Measurements from ENCODE around the gene CD244.

CD244 gene

DNA sequence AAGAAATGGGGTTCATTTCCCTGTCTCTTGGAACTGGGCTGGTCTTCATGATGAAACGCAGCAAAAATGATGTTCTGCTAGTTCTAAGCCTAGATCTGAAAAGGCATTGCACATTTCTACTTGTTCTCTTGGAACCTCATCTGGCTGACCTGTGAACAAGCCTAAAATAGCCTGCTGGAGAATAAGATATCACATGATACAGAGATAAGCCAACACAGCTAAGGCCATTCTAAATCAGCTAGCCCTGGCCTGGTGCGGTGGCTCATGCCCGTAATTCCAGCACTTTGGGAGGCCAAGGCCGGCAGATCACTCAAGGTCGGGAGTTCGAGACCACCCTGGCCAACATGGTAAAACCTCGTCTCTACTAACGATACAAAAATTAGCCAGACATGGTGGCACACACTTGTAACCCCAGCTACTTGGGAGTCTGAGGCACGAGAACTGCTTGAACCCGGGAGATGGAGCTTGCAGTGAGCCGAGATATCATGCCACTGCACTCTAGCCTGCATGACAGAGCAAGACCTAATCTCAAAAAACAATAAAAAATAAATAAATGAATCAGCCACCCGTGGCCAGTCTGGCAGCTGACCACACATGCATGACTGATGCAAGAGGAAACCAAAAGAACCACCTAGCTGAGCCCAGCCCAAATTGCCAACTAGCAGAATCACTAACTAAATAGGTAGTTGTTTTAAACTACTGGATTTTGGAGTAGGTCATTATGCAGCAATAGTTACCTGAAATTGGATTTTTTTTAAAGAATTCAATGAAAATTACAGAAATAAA, 18.0 kb downstream of the CD244 start:
- no peak for DNase-seq

DNA sequence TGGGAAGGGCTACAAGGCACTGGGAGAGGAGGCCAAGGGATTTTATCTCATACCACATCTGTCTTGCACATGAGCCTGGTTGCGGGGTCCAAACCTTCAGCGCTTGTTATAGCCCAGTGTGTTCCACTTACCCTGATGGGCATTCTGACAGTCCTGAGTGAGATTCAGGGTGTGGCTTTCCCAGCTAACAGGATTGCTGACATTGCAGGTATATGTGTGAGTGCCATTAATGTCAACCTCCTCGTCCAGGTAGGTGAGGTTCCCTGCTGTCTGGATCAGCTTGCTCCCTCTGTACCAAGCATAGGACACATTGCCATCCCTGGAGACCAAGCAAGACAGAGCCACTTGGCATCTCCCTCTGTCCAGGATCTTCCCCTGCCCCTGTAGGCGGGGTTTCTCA, 21.6 kb downstream of the CD244 start:
- no peak for DNase-seq

DNA sequence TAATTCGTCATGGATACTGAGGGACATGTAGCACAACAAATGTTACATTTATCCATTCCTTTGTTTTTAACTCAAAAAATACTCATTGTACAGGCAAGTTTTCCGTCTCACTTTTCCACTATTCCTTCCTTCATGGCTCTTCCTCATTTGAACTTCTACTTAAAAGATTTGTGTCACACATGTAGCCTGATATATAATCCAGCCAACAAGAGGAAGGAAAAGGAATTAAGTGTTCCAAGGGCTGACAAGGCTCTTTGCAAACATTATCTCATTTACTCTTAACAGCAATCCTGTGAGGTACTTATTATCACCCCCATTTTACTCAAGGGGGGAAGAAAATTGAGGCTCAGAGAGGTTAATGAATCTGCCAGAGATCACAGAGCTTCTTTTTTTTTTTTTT, 22.9 kb downstream of the CD244 start:
- no peak for DNase-seq

DNA sequence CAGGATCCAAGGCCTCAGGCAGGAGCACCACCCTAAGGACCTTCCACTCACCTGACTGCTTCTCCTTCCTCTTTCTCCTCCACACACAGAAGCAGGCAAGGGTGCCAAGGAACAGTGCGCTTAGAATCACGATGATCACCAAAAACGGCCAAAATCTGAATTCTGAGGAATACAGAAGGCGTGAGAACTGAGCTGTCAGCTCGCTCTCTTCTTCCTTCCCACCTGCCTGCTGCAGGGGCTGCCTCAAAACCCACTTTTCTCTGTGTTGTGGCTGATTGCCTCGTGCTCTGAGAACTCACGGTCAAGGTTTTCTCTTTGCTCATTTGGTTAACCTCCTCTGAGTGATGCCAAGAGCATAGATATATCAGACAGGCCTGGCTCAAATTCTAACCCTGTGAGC, 23.8 kb downstream of the CD244 start:
- no peak for DNase-seq

DNA sequence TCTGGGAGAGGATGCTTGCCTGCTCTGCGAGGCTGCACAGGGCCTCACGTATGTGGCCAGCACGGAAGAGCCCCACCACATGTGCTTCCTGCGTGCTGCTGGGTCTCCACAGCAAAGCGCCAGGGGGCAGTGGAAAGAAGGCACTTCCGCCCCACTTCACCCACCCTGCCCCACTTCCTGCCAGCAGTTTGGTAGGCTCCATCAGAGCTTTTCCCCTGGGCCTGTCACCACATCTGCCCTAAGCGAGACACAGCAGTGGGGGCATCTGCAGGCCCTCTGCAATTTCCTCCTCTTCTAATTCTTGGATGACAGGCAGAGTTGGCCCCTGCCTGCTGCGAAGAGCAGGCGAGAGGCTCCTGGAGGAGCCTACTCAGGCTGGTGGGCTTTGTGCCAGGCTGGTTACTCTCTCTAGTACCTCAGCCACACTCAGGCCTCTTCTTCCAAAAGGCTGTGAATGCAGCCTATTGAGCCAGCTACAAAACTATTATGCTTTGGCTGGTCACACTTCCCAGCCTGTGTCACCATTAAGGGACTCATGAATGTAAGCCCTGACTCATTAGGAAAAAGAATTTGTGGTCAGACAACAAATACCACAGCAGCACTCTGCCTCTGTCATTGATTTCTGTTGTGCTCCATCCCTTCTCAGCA, 25.0 kb downstream of the CD244 start:
- peak; percentile 88 for DNase-seq

DNA sequence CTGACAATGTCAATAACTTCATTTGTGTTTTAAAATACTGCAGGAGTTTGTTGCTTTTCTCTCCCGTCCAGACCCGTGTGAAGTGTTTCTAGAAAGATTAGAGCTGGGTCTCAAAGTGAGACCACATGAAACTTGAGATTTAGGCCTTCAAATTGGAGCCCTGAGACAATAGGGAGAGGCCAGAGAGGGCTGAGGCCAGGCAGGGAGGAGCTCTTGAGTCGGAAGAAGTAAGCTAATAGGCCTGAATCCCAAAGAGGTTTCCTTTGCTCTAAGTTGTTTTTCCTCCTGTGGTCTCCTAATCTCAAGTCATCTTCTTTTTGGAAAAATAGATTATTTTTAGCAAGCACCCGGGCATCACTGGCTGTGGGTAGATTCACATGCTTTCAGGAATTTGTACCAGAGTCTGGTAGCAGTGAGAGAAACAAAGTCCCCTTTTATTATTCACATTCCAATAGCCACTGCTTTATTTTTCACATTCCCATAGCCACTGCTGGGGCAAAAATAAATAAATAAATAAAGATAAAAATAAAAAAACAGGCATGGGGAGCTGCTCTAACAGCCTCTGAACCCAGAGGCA, 25.6 kb downstream of the CD244 start:
- DNase-seq, result no peak

DNA sequence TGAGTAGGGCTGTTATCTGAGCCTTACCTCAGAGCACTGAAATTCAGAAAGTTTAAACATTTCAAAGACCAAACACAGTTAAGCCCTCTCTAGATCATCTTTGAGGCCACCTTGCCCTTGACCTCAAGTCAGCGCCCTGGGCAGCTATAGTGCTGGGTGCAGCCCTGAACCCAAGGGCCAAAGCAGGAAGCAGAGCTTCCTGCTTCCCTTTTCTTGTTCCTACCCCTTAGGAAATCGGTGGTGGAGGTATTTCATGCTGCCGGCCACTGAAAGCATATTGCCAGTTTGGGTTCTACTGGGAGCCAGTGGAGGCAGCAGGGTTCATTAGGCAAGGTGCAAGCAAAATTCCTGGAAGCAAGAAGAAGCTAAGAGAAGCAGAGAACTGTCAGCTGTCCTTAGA, 26.1 kb downstream of the CD244 start:
- DNase-seq, result no peak

DNA sequence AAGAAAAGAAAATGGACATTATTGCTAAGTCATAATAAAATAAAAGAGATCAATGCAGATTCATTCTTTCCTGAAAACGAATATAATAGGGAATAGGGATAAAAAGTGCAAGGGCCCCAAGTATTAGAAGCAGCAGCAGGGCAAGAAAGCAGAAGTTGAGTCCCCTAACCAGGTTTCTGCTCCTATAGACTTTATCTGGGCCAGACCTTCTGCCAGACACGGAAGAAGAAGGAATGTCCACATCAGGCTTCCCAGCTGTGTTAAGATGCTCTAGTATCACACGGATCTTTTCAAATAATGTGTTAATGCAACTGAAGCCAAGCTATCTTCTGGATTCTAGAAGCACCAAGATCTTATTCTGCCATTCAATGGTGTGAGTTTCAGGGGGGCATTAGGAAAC, 26.9 kb downstream of the CD244 start:
- DNase-seq, result no peak

DNA sequence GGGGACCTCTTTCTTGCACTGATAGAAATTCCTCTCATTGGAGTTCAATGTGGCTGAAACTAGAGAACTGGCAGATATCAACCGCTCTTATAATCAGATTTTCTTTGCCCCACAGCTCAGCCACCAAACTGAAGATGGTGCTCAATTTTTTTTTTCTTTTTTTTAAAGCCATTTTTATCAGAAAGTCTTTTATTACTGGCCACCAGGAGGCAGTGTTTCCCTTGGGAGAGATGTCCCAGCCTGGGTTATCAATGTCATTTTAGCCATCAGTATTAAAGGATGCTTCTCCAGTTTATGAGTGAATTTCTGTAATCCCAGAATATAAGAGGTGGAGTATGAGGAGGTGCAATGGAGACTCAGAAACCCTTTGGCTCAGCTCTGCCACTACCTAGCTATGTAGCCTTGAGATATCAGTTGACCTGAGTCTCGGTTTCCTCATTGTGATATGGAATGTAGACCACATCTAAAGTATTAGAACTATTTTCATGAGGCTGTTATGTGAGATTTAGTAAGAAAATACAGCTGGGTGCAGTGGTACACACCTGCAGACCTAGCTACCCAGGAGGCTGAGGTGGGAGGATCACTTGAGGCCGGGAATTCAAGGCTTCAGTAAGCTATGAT, 27.6 kb downstream of the CD244 start:
- peak; percentile 56 for DNase-seq

DNA sequence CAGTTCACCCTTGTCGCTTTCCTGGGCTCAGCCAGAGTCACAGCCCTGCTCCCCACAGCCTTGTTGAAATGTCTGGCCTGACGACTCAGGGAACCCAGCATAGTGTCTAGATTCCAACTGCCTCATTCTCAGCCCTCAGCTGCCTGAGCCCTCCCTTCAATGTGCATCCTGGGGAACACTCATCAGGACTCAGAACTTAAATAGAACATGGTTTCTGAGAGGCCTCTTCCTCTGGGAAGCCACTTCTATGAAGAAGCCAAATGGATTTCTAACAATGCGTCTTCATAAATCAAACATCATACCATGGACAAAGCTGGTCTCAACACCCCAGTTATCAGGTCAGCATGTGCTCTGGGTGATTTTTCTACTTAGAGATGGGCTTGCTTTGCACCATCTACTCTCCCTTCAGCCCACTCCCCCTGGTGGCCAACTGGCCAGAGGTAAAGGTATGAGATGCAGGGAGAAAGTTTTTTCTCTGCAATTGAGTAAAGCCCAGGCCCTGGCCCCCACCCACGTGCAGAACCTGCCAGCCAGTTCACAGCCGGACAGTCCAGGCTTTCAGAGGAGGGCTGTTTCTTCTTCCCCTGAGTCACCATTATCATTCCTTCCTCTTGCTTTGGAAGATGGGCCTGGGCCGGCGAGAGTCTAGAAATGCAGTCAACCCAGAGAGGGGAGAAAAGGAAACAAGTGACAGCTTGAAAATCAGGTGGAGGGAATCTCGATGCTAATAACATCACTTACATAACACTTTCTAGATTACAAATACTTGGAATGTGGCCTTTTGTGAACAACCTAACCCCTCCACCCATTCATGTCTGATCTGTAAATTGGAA, 32.1 kb downstream of the CD244 start:
- peak; percentile 55 for DNase-seq

DNA sequence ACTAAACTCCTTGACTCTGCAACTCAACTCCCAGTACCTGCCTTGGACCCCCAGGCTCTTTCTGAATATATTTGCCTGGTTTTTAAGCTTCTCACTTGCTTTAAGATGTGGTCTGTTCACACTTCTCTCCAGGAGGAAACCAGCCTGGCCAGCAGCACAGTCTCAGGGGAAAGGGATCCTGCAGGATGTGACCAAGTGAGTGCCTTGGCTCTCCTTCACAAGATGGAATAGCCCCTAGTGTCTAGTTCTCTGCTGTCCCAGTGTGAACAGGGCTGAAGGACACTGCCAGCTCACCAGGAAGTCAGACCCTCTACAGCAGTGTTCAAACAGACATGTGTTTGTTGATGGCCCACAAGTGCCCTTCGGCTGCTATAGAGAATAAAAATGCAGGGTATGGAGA, 32.9 kb downstream of the CD244 start:
- DNase-seq, result no peak

DNA sequence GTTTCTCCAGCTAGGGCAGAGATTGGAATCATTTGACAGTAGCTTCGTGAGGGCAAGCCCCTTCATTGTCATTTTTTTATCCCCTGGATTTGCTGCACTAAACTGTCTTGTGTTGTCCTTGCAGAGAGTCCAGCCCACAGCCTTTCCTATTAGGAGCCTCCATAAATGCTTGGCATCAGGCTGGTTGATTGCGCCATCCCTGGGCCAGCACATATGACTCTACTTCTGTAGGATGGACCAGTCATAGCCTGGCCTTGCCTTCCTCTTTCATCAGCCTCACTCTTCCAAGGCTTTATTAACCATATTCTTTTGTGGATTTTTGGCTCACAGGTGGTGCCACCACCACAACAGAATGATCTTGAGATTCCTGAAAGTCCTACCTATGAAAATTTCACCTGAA, 35.3 kb downstream of the CD244 start:
- DNase-seq, result no peak

DNA sequence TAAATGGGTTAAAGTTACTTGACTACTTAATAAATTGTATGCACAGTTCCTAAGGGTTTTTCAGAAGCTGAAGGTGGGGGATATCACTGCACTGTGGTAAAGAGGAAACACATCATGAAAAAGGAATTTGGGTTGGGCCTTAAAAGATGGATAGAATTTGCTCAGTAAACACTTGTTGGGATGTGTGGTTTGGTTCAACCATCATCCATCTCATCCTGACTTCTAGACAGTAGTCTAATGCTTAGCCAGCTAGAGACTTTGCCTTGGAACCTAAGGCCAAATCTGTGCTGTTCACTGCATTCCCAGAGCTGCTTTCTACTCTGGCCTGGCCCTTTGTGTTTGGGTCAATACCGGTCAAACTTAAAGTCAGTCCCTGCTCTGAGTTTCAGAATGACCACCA, 36.1 kb downstream of the CD244 start:
- DNase-seq, result no peak

DNA sequence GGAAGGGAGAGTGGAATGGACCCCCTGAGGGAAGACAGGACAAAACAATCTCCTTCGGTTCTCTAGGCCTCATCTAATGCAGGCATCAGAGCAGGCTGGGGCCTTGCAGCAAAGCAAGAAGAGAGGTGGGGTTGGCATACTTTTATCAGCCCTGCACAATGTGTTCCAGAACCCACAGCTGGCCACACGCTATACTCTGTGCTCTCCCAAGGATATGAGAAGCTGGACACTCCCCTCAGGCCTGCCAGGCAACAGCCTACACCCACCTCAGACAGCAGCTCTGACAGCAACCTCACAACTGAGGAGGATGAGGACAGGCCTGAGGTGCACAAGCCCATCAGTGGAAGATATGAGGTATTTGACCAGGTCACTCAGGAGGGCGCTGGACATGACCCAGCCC, 39.4 kb downstream of the CD244 start:
- no peak for DNase-seq

DNA sequence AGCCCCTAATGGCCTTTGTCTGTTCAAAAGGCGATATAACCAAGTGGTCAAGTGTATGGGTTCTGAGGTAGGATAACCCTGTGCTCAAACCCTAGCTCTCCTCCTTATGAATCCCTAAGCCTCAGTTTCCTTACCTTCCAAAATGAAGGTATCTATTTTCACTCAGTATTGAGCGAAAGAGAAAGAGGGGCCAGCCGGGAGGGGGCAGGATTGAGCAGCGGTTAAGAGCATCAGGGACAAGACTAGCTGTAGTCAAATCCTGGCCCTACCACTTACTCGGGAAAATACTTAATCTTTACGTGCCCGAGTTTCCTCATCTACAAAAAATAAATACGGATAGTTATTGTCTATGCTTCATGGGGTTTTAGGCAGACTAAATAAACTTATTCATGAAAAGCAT, 41.1 kb downstream of the CD244 start:
- no peak for DNase-seq

DNA sequence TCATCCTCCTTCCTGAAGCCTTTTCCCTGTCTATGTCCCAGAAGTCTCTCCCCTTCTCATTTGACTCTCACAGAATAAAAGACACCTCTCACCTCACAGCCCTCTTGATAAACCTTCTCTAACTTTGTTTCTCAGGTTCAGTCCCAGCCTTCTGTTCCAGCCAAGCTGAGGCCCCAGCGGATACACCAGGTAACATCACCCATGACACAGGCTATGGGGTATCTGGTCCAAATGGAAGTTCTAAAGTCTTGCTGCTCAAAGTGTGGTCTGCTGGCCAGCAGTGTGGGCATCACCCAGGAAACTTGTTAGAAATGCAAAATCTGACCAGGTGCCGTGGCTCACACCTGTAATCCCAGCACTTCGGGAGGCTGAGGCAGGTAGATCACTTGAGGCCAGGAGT, 43.5 kb downstream of the CD244 start:
- no peak for DNase-seq

DNA sequence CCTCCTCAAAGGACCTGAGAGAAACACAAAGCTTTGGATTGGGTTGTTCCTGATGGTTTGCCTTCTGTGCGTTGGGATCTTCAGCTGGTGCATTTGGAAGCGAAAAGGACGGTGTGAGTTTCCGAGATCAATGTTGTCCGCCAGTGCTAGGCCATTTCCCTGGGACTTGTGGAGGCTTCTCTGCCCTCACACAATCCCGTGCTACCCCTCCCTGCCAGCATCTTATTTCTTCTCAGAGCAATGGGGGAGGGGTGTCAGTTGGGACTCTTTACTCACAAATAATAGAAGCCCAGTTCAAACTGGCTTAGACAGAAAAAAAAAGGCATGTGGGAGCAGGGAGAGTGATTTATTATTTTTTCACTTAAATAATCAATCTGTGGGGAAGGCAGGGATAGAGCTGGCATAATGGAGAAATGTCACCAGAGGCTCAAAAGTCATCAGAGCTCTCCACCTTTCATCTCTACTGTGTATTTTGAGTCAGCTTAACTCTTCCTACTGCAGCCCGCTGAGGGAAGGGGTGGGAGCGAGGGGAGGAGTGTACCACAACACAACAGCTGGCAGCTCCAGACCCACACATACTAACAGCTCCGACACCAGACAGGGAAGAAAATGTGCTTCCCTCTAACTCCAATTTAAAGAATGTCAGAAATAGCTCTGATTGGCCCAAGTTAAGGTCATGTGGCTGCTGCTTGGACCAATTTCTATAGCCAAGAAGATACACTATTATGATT, 44.3 kb downstream of the CD244 start:
- no peak for DNase-seq

DNA sequence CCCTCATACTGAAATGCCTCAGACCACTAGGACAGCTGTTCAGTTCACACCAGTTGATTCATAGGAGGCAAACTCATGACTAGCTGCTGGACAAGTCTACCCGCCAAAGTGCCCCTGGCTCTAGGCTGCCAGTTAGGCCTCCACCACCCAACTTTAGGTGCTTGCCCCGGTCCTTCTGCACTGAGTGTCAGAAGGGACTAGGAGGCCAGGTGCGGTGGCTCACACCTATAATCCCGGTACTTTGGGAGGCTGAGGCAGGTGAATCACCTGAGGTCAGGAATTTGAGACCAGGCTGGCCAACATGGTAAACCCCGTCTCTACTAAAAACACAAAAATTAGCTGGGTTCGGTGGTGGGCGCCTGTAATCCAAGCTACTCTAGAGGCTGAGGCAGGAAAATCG, 47.8 kb downstream of the CD244 start:
- DNase-seq, result no peak

DNA sequence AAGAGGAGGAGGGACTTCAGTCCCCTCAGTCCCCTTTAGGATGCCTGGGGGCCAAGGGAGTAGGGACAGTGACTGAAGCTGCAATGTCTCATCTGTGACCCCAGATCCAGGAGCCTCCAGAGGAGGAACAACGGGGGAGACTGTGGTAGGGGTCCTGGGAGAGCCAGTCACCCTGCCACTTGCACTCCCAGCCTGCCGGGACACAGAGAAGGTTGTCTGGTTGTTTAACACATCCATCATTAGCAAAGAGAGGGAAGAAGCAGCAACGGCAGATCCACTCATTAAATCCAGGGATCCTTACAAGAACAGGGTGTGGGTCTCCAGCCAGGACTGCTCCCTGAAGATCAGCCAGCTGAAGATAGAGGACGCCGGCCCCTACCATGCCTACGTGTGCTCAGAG, 48.4 kb downstream of the CD244 start:
- DNase-seq, result no peak

DNA sequence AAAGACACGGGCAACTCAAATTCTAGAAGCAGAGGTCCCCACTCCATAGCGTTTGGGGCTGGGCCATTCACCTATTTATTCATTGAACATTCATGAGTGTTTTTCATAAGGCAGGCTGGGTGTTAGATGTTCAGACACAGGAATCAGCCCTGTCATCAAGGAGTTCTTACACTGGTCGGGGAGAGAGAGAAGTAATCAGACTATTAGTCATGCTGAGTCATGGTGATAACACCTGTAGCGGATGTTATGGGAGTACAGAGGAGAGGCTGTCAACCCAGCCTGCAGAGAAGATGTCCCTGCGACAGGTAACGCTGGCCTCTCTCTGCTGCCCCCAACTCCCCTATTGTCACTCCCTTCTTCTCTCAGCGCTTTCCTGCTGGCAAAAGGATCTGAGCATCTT, 49.5 kb downstream of the CD244 start:
- DNase-seq, result no peak

DNA sequence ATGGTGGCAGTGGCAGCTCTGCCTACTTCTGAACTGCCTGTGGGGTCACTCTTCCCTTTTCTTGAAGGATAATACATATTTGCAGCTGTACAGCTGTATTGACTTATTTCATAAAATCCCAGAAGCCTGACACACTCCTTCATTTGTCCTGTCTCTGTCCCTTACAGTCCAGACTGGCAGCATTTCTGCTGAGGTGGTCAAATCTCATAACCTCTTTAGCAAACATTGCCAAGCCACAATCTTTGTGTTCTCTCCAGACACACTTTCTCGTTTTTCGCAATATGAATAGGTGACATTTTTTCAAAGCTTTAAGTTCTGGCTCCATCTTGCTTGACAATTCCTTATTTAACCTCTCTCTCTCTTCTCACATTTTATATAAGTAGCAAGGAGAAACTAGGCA, 51.5 kb downstream of the CD244 start:
- DNase-seq, result no peak

DNA sequence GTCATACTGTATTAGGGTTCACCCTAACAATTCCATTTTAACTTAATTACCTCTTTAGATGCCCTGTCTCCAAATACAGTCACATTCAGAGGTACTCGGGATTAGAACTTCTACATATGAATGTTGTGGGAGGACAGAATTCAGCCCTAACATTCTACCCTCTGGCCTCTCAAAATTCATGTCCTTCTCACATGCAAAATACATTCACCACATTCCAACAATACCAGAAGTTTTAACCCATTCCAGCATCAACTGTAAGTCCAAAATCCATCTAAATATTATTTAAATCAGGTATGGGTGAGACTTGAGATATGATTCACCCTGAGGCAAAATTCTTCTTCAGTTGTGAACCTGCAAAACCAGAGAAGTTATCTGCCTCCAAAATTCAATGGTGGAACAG, 52.2 kb downstream of the CD244 start:
- no peak for DNase-seq
